ENCODE measurements around the gene MINDY4B. TPM values are rescaled to one million over a fixed set of nuclear protein-coding genes. Genes with fewer than 3 reads are reported as not detected.
"Not testable (repeated sequence)": the region's sequence is repeated elsewhere in the genome, so short reads cannot be mapped to it uniquely, and the experiment has no call there.

MINDY4B gene
- total RNA-seq, 2 donors from 2014 or later: not detected

- H3K27ac ChIP-seq: no peak overlapping the region
- WGBS, 2 donors: 67 to 86% methylated on average over 2 of the region's 2 CpGs
- H3K9me3 ChIP-seq: no peaks in the 10 kb centered on the region
- no peak for DNase-seq
- no peaks in the 10 kb centered on the region for H3K36me3 ChIP-seq (replicated peaks in 1 of 2; ENCODE audit: insufficient read depth in 1 of 2, low read depth in 2 of 2)
- no peak overlapping the region for H3K4me3 ChIP-seq
- H3K27me3 ChIP-seq: no peaks in the 10 kb centered on the region
- intact Hi-C loops (cut with DNase I): no loop called here
- H3K4me1 ChIP-seq: peaks cover 7% of the 10 kb centered on the region
- ATAC-seq: no peak
- TF ChIP-seq CTCF (IDR thresholded peaks at IDR 0.05) (no peak), POLR2A (IDR thresholded peaks at IDR 0.05) (no peak)
Observed at GRCh38 chr3:150861851-150862250, 43.4 kb downstream of the MINDY4B start.

GRCh38 chr3:150857936-150858335 lies 47.3 kb downstream of the MINDY4B start:
- intact Hi-C loops (cut with DNase I); H3K9me3 ChIP-seq; H3K4me1 ChIP-seq; DNase-seq; H3K27ac ChIP-seq; ATAC-seq; H3K4me3 ChIP-seq; H3K27me3 ChIP-seq; H3K36me3 ChIP-seq (replicated peaks in 1 of 2; ENCODE audit: insufficient read depth in 1 of 2, low read depth in 2 of 2): not testable (repeated sequence)
- 78 to 90% methylated on average over 6 to 8 of the region's 8 CpGs for WGBS, 2 donors

GRCh38 chr3:150850191-150850590 lies 55.0 kb downstream of the MINDY4B start:
- Histone ChIP-seq H3K27me3 (no peaks in the 10 kb centered on the region), H3K36me3 (replicated peaks in 1 of 2; ENCODE audit: insufficient read depth in 1 of 2, low read depth in 2 of 2) (no peaks in the 10 kb centered on the region), H3K9me3 (no peaks in the 10 kb centered on the region), H3K27ac (no peak overlapping the region), H3K4me3 (no peak overlapping the region), H3K4me1 (no peaks in the 10 kb centered on the region)
- TF ChIP-seq POLR2A (IDR thresholded peaks at IDR 0.05) (no peak), CTCF (IDR thresholded peaks at IDR 0.05) (no peak)
- 68 to 84% methylated on average over 3 of the region's 3 CpGs for WGBS, 2 donors
- intact Hi-C loops (cut with DNase I): no loop called here
- no peak for DNase-seq
- ATAC-seq: no peak

DNA sequence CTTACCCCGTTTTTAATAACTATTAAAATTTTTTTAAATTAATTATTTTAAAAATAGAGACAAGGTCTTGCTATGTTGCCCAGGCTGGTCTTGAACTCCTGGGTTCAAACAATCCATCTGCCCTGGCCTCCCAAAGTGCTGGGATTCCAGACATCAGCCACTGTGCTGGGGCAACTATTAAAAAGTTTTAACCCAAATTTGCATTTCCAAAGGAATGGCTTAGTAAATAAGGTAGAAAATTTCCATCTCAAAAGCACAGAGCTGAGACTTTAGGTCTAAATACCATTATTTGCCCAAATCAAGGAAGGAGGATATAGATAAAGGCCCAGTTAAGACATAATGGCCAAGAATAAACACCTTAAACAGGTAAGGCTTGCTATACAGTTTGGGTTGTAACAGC lies 56.4 kb downstream of the MINDY4B start:
- no peak for ATAC-seq
- no peak overlapping the region for H3K4me3 ChIP-seq
- intact Hi-C loops (cut with DNase I): no loop called here
- no peaks in the 10 kb centered on the region for H3K9me3 ChIP-seq
- no peaks in the 10 kb centered on the region for H3K4me1 ChIP-seq
- DNase-seq: no peak
- TF ChIP-seq POLR2A (IDR thresholded peaks at IDR 0.05) (no peak), CTCF (IDR thresholded peaks at IDR 0.05) (no peak)
- no peak overlapping the region for H3K27ac ChIP-seq
- WGBS, 2 donors: 48 to 50% methylated on average over 1 of the region's 1 CpG
- H3K36me3 ChIP-seq (replicated peaks in 1 of 2; ENCODE audit: insufficient read depth in 1 of 2, low read depth in 2 of 2): no peaks in the 10 kb centered on the region
- no peaks in the 10 kb centered on the region for H3K27me3 ChIP-seq

GRCh38 chr3:150847433-150847832 lies 57.8 kb downstream of the MINDY4B start:
- Histone ChIP-seq H3K36me3 (replicated peaks in 1 of 2; ENCODE audit: insufficient read depth in 1 of 2, low read depth in 2 of 2) (no peaks in the 10 kb centered on the region), H3K4me3 (no peak overlapping the region), H3K9me3 (no peaks in the 10 kb centered on the region), H3K4me1 (no peaks in the 10 kb centered on the region), H3K27ac (no peak overlapping the region), H3K27me3 (no peaks in the 10 kb centered on the region)
- WGBS, 2 donors: 96 to 100% methylated on average over 1 of the region's 1 CpG
- ATAC-seq (no peak), DNase-seq (no peak)
- intact Hi-C loops (cut with DNase I): no loop called here
- TF ChIP-seq CTCF (IDR thresholded peaks at IDR 0.05) (no peak), POLR2A (IDR thresholded peaks at IDR 0.05) (no peak)
